GM19099 (cell line): ENCODE data around the gene NTNG1.

Experiments used
- POLR2A ChIP-seq: IDR thresholded peaks from 3 replicates; pipeline ENCODE4 v1.6.1; 2011; ENCODE audit warnings: low read depth; ENCODE audit not compliant: insufficient read length; ENCODE audit errors: extremely low read depth

NTNG1 gene

DNA sequence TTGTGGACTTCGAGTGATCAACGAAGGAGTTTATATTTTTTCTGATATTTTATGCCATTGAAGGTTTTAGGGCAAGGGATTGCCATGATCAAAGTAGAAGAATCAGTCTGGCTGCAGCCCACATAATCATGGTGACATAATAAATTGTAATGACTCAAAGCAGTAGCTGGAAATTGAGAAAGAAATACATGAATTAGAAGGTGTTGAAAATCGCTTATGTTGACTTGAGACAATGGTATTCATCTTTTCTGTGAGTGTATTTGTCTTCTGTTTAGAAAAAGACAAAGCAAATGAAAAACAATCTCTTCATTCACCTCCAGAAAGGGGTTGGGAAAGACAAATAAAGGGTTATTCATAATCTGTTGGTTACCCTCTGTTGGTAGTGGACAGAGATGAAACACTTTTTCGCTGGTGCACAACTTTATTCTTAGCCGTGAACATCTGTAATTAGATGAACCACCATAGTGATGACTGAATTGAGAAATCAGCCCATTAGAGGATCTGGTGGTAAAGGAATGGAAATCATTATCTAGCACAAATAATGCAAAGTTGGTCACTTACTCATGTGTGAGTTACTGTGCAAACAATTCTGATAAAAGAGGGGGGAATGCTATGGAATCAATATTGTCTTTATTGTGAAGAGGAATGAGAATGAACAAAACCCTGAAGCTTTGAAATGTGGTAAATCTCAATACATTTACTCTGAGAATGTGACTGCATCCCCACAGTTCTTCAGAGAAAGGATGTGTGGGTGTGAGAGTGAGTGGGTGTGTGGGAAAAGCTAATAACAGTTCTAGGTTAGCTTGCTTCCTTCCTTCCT is 121.8 kb downstream of the NTNG1 start:
- TF ChIP-seq POLR2A, result no peak

DNA sequence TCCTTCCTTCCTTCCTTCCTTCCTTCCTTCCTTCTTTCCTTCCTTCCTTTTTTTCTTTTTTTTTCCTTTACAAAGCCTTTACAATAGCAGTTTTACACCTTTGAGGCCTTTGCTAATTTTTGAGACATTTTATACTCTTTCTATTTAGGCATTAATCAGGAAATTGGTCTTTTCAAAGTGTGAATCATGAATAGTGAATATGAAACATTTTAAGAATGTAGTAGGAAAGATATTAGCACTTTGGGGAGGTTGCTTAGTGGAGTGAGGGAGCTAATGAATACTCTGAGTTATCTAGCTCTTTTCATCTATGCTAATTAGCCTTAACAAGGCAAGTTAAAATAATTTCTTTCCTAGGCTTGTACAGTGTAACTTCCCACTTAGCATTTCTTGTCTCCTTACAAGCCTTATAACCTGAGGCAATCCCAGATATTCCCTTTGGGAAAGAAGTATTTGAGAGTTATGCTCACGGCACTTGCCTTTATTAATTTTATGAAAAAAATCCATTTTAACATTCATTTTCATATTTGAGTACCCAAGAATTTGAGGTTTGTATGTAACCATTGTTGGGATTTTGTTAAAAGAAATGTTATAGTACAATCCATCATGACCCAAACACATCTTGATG is 122.6 kb downstream of the NTNG1 start:
- no peak for TF ChIP-seq POLR2A

DNA sequence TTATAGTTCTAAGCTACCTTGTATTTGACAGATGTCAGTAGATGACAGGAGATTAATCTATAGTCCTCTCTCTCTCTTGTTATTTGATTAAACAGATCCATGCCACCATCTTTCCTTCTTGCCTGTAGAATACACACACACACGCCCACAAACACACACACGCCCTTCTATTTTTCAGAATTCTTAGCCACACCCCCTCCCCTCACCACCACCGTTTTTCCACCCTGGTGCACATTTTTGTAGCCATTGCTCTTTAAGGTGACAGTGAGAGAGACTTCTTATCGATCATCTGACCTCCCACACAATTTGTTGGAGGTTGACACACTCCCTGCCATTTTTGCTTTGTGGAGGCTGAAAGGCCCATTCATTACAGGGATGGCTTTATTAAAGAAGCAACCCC is 123.2 kb downstream of the NTNG1 start:
- no peak for TF ChIP-seq POLR2A

DNA sequence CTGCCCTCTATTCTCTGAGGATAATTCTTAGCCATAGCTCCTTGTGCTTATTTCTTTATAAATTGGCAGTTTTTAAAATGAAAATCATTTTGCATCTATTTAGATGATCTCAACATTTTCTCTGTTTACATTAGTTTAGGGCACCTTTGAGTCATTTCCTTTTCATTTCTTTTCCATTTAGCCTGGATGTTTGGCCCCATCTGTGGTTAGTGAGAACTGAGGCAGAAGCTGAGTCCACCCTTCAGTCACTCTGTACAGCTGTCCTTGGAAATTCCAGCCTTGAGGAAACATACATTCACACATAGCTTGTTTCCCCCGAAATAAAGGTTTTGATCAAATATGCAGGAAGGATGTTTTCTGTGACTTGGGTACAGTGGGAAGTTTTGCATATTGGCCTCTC is 123.7 kb downstream of the NTNG1 start:
- TF ChIP-seq POLR2A, result no peak

DNA sequence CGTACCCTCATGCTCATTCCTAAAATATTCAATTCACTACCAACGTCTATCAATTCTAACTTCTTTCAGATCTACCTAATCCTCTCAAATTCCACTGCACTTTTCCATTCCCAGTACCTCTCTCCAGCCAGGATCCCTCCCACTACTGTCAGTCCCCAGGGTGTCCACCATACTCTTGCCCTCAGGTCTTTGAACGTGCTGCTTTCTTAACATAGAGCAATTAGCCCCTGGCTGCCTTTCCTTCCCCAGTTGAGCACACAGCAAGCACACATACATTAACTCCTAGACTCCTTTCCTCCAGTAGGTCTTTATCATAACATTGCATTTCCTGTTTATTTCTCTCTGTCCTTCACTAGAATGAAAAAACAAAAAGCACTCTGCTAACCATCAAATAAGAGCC is 126.7 kb downstream of the NTNG1 start:
- TF ChIP-seq POLR2A, result no peak

DNA sequence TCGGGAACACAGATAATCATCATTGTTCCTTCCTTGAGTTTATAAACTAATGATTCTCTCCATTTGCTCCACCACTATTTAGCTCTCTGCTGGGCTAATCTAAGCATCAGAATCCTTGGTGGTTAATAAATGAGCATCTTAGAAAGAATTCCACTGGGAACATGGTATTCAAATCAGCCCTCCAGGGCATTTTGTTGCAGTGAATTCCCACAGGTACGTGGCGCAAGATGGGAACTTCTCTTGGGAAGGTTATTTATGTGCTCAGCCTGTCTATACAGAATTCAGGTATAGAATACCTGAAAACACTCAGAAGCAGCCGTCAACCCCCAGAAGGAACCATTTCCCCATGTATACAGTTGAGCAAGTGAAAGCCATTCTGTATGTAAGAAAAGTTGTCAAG is 131.5 kb downstream of the NTNG1 start:
- TF ChIP-seq POLR2A, result no peak

DNA sequence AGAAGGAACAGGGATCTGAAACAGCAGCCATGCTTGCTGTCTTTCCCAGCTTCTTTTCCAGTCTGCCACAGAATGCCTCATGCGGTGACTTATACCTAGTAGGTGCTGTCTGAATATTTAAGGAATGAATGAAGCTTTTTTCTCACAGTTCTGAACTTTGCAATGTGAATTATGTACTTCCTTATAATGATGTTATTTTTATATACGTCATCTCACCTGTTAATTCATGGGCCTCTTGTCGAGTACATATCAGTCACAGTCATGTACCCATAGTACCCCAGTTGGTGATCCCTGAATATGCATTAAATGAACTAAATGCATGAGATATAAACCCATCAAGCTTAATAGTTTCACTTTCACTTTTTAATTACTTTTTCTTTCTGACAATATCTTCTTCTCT is 132.7 kb downstream of the NTNG1 start:
- TF ChIP-seq POLR2A, result no peak

DNA sequence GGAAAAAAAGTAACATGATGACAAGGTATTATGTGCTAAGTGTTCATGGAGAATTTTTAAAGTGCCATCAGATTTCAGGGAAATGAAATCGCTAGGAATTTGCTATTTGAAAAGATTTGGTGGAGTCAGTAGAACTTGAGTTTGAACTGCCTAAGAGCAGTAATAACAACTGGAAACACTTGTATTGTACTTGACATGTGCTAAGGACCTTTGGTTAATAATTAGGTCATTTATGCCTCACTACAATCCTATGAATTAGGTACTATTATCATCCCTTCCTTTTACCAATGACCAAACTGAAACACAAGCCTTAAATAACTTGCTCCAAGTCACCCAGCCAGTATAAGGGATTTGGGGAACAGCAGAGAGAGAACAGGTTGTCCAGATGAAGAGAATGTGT is 133.4 kb downstream of the NTNG1 start:
- no peak for TF ChIP-seq POLR2A

DNA sequence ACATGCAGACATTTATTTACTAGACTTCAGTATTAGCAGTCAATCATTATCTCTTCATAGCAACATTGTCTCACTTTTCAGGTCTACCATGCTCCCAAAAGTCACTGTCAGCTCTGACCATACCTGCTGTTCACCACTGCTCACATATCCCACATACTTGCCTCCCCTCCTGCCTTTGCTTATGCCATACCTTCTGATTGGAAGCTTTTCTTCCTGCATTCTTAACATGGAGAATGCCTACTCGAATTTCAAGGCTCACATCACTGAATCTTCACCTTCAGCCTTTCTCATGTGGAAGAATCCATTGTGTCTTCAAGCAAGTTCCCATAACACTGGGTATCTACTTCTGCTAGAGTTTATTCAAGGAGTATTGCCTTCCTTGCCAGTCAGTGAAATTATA is 135.4 kb downstream of the NTNG1 start:
- no peak for TF ChIP-seq POLR2A

DNA sequence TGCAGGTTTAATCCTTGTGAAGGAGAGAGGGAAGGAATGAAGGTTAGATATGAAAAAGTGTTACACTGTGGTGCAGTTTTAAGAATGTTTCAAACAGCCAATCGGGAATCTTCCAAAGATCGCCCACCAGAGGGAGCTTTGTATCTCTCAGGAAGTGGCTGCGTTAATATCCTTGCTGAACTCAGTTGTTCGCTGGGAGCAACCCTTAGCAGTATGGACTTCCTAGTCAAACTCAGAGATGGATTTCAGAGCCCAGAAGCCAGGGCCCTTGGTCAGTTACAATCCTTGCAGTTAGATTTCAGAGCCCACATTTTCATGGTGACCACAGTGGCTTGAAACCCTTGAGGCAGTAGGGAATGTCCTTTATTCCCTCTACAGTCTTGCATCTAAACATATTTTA is 136.2 kb downstream of the NTNG1 start:
- TF ChIP-seq POLR2A, result no peak

DNA sequence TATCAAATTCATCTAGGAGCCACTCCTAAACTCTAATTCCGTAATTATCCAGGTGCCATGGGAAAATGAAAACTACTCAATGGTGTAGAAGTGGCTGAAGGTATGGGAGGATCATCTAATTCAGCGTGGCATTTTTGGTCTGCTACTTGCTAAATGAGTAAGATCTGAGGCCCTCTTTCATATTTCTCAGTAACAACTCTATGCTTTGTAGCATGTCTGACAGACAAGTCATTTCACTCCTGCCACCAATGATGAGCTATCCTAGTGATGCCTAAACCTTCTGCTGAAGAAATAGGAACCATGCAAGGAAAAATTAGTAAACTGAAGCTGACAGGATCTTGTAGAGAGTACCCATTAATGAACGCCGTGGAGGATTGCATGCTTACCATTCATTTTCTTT is 145.3 kb downstream of the NTNG1 start:
- no peak for TF ChIP-seq POLR2A

DNA sequence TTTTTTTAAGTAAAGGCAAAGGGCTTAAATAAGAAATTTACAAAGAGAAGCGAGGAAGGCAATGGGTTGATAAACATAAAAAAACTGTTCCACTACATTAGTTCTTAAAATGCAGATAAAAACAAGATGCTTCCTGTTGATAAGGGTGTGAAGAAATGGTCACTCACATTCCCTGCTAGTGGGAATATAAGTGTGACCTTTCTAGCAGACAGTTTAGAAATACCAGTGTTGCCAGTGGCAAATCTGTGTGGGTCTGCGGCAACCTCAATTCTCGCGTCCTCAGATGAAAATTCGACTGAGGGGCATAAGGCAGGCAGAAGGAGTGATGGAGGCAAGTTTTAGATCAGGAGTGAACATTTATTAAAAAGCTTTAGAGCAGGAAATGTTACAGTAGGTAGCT is 151.1 kb downstream of the NTNG1 start:
- TF ChIP-seq POLR2A, result no peak

DNA sequence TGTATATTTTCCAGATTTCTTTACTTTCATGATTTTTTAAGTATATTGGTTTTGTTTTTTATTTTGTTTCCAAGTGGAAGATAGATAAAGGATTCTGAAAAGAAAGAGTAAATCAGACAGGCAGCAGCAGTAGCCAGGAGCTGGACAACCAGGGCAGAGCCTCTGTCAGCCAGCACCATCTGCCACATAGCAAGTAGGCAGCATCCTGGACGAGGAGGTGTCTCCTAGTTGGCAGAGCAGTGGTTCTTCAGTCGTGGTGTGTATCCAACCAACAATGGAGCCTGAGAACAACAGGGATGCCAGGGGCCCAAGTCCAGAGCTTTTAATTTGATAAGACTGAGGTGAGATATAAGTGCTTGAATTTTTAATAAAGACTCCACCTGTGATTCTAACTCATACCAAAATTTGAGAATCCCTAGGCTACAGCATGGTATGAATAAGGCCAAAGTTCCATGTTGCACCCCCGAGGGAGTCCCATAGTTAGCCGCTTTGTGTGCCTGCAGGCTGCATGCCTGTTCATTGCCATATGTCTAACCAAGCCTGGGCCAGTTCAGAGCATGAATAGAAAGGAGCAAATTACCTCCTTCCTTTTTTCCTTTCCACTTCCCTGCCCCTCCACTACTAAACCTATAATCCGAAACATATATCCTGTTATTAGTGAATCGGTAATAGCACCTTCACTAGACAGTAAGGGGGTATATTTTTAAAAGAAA is 153.2 kb downstream of the NTNG1 start:
- TF ChIP-seq POLR2A, result no peak

DNA sequence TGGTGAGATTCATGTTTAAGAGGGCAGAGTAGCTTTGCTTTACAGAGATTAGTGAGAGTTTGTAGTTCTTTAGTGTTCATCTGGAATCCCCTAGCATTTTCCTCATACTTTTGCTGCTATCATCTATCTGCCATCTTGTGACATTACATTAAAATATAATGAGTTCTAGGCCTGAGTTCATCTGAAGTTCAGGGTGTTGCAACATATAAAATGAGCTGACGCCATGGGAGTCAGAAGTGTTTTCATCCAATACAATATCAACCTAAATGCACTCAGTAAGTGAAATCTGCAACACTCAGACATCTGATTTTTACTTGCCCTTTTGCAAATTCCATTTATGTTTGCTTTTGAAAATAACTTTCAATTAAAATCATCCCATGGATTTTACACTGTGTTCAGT is 153.8 kb downstream of the NTNG1 start:
- TF ChIP-seq POLR2A, result no peak

DNA sequence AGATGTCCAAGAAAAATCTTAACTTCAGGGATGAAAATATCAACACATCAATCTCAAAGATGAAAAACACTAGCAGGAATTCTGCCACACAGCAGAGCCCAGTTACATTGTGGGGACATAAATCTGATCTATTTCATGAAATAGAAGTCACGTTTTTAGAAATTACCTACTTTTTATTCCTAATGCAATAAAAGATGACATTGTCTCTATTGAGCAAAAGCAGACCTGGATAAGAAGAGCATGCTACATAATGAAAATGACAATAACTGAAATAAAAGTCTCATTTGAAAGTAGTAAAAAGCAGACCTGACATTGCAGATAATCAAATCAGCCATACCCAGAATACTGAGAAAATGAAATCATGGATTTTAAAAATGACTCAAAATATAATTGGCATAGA is 156.8 kb downstream of the NTNG1 start:
- TF ChIP-seq POLR2A, result no peak

DNA sequence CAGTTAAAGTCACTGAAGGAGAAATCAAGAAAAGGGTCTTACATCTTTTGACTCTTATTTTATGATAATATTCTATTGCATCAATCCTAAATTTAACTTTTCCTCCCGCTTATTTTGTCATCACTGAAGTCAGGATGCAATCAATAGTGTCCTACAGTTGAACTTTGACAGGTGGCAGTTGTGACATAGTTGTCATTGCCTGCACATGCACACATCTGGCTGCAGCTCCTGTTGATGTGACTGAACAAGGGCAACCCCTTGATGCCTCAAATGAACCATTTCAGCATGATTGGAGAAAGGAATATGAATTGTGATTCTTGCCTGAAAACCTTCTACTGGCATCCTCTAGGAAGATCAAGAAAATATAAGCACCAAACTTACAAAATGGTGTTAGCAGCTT is 157.7 kb downstream of the NTNG1 start:
- TF ChIP-seq POLR2A, result no peak
